ENCODE data around the gene NEAT1. TPM values are rescaled to one million over a fixed set of nuclear protein-coding genes. Genes with fewer than 3 reads are reported as not detected.
A peak's percentile ranks its signal among the peaks of the same experiment; 100 is the strongest.

The NEAT1 gene
- total and polyA plus RNA-seq, 9 of the 15 experiments (the other 6 are each of a cell fraction or from before 2014, with no cell fraction given): 20.1 to 389 (median 62.8) TPM

GRCh38 chr11:65425971-65426838 lies 3.6 kb downstream of the NEAT1 start (continued):
- TF ChIP-seq SMAD1 (IDR thresholded peaks at IDR 0.05; ENCODE audit: low read depth, low read length, partially characterized antibody): peak; percentile 95
- TF ChIP-seq ZKSCAN8 (CRISPR knock-in tag; IDR thresholded peaks at IDR 0.05): no peak
- TF ChIP-seq E2F8 (IDR thresholded peaks at IDR 0.05; ENCODE audit: low read depth, partially characterized antibody): no peak
- no peak for TF ChIP-seq ETV1 (tag; conservative IDR thresholded peaks at IDR 0.05; ENCODE audit: low read depth)
- TF ChIP-seq ZNF121 (CRISPR knock-in tag; conservative IDR thresholded peaks at IDR 0.05): no peak
- no peak; the same call in 1 of the 2 replicates for TF ChIP-seq LEF1 (IDR thresholded peaks at IDR 0.05)
- no peak for TF ChIP-seq CHAMP1 (IDR thresholded peaks at IDR 0.05)
- TF ChIP-seq XRCC5 (IDR thresholded peaks at IDR 0.05; ENCODE audit: low read depth, low read length): no peak
- no peak; the same call in 1 of the 2 replicates for TF ChIP-seq ZBTB26 (CRISPR knock-in tag; IDR thresholded peaks at IDR 0.05)
- TF ChIP-seq MTA1 (IDR thresholded peaks at IDR 0.05; ENCODE audit: borderline replicate concordance): no peak
- TF ChIP-seq RNF219 (CRISPR knock-in tag; IDR thresholded peaks at IDR 0.05): no peak
- TF ChIP-seq RCOR1 (IDR thresholded peaks at IDR 0.05; ENCODE audit: borderline replicate concordance in 1 of 2, low read depth in 2 of 2, low read length in 2 of 2): no peak
- no peak for TF ChIP-seq ZNF764 (CRISPR knock-in tag; IDR thresholded peaks at IDR 0.05; ENCODE audit: low read depth)
- TF ChIP-seq TRIM28 (IDR thresholded peaks at IDR 0.05): no peak
- TF ChIP-seq RFX7 (CRISPR knock-in tag; IDR thresholded peaks at IDR 0.05): no peak
- TF ChIP-seq FOXJ3 (CRISPR knock-in tag; IDR thresholded peaks at IDR 0.05): no peak
- no peak; a peak in 1 of 4 replicates for TF ChIP-seq MLX (CRISPR knock-in tag; conservative IDR thresholded peaks at IDR 0.05)
- no peak for TF ChIP-seq BRF1 (IDR thresholded peaks at IDR 0.05; ENCODE audit: borderline replicate concordance, extremely low read depth, insufficient read length)

All from K562 (cell line).